ENCODE results near the gene TRIP12. TPM values are rescaled to one million over a fixed set of nuclear protein-coding genes. Genes with fewer than 3 reads are reported as not detected.
"Not testable (repeated sequence)": the region's sequence is repeated elsewhere in the genome, so short reads cannot be mapped to it uniquely, and the experiment has no call there.

The TRIP12 gene
- total RNA-seq, 1 donor = 78.6 TPM

GRCh38 chr2:229921101-229921891, 513 bp downstream of the TRIP12 start:
- DNase-seq (ENCODE audit: low read depth in 2 of 3, low spot score in 2 of 3) = peak in 1 of 3 donors; percentile 53

- DNase-seq (ENCODE audit: low read depth in 2 of 3, low spot score in 2 of 3) = no peak
Measured at GRCh38 chr2:229920011-229920641, 1.7 kb downstream of the TRIP12 start.

- DNase-seq (ENCODE audit: low read depth in 2 of 3, low spot score in 2 of 3) = no peak
Measured at GRCh38 chr2:229917793-229918192, 4.0 kb downstream of the TRIP12 start.

- DNase-seq (ENCODE audit: low read depth in 2 of 3, low spot score in 2 of 3) = no peak
Measured at GRCh38 chr2:229914171-229914570, 7.6 kb downstream of the TRIP12 start.

GRCh38 chr2:229910832-229911412, 10.9 kb downstream of the TRIP12 start:
- DNase-seq (ENCODE audit: low read depth in 2 of 3, low spot score in 2 of 3) = peak in 2 of 3 donors; percentile 40 to 56

GRCh38 chr2:229910147-229910831, 11.5 kb downstream of the TRIP12 start:
- no peak for DNase-seq (ENCODE audit: low read depth in 2 of 3, low spot score in 2 of 3)

- no peak for DNase-seq (ENCODE audit: low read depth in 2 of 3, low spot score in 2 of 3)
Measured at GRCh38 chr2:229909090-229909489, 12.7 kb downstream of the TRIP12 start.

- DNase-seq (ENCODE audit: low read depth in 2 of 3, low spot score in 2 of 3) = no peak
Measured at GRCh38 chr2:229905601-229906000, 16.2 kb downstream of the TRIP12 start.

GRCh38 chr2:229903037-229903436, 18.8 kb downstream of the TRIP12 start:
- no peak for DNase-seq (ENCODE audit: low read depth in 2 of 3, low spot score in 2 of 3)

GRCh38 chr2:229901819-229902218, 20.0 kb downstream of the TRIP12 start:
- DNase-seq (ENCODE audit: low read depth in 2 of 3, low spot score in 2 of 3) = no peak

- DNase-seq (ENCODE audit: low read depth in 2 of 3, low spot score in 2 of 3) = not testable (repeated sequence)
Measured at GRCh38 chr2:229900514-229900913, 21.3 kb downstream of the TRIP12 start.

- DNase-seq (ENCODE audit: low read depth in 2 of 3, low spot score in 2 of 3) = no peak
Measured at GRCh38 chr2:229900012-229900411, 21.8 kb downstream of the TRIP12 start.

GRCh38 chr2:229899604-229900003, 22.2 kb downstream of the TRIP12 start:
- no peak for DNase-seq (ENCODE audit: low read depth in 2 of 3, low spot score in 2 of 3)

- no peak for DNase-seq (ENCODE audit: low read depth in 2 of 3, low spot score in 2 of 3)
Measured at GRCh38 chr2:229896857-229897256, 25.0 kb downstream of the TRIP12 start.

- DNase-seq (ENCODE audit: low read depth in 2 of 3, low spot score in 2 of 3) = no peak
Measured at GRCh38 chr2:229889023-229889422, 32.8 kb downstream of the TRIP12 start.

GRCh38 chr2:229888031-229888430, 33.8 kb downstream of the TRIP12 start:
- DNase-seq (ENCODE audit: low read depth in 2 of 3, low spot score in 2 of 3) = no peak

- DNase-seq (ENCODE audit: low read depth in 2 of 3, low spot score in 2 of 3) = no peak
Measured at GRCh38 chr2:229887441-229887840, 34.4 kb downstream of the TRIP12 start.

GRCh38 chr2:229884775-229885699, 36.8 kb downstream of the TRIP12 start:
- no peak for DNase-seq (ENCODE audit: low read depth in 2 of 3, low spot score in 2 of 3)

- DNase-seq (ENCODE audit: low read depth in 2 of 3, low spot score in 2 of 3) = no peak
Measured at GRCh38 chr2:229882583-229882982, 39.2 kb downstream of the TRIP12 start.

GRCh38 chr2:229880892-229881586, 40.8 kb downstream of the TRIP12 start:
- no peak for DNase-seq (ENCODE audit: low read depth in 2 of 3, low spot score in 2 of 3)

Measured in hematopoietic multipotent progenitor cell (in vitro differentiated cells).